ENCODE data around the gene PLSCR3. TPM values are rescaled to one million over a fixed set of nuclear protein-coding genes. Genes with fewer than 3 reads are reported as not detected.

PLSCR3 gene
- total and polyA plus RNA-seq, 7 donors, result 13.9 to 20.5 (median 16.2) TPM

- intact Hi-C loops (cut with DNase I), result loop anchor here (5.0 kb wide), 3 partner anchors 34 to 96 kb away; partner anchors contain the start of genes KCTD11 (in 1 of the 2) and TMEM95 (in 1 of the 2)
- Histone ChIP-seq H3K9me3 (no peaks in the 10 kb centered on the region), H3K36me3 (ENCODE audit: insufficient read depth in 1 of 2, low read depth in 1 of 2) (peaks cover 3 to 57% of the 10 kb centered on the region in 2 donors), H3K4me3 (no peak overlapping the region), H3K27me3 (ENCODE audit: insufficient read depth in 3 of 3, low read length in 2 of 3) (no peaks in the 10 kb centered on the region), H3K27ac (no peak overlapping the region), H3K4me1 (no peaks in the 10 kb centered on the region)
- DNase-seq (no peak), ATAC-seq (no peak)
- no peak for TF ChIP-seq CTCF (IDR thresholded peaks at IDR 0.05)
- 58 to 69% (median 59%) methylated on average over 2 of the region's 2 CpGs for WGBS, 3 donors
These were observed 3.0 kb downstream of the PLSCR3 start for GRCh38 chr17:7391307-7391706.

- Histone ChIP-seq H3K36me3 (ENCODE audit: insufficient read depth in 1 of 2, low read depth in 1 of 2) (peaks cover 3 to 57% of the 10 kb centered on the region in 2 donors), H3K9me3 (no peaks in the 10 kb centered on the region), H3K27me3 (ENCODE audit: insufficient read depth in 3 of 3, low read length in 2 of 3) (no peaks in the 10 kb centered on the region), H3K4me3 (no peak overlapping the region), H3K27ac (no peak overlapping the region), H3K4me1 (no peaks in the 10 kb centered on the region)
- ATAC-seq (no peak), DNase-seq (no peak)
- TF ChIP-seq CTCF (IDR thresholded peaks at IDR 0.05), result no peak
- intact Hi-C loops (cut with DNase I), result loop anchor here (5.0 kb wide), 3 partner anchors 33 to 97 kb away; partner anchors contain the start of genes KCTD11 (in 1 of the 2) and TMEM95 (in 1 of the 2)
- WGBS, 3 donors, result 77 to 82% (median 80%) methylated on average over 19 of the region's 19 CpGs
These were observed 4.1 kb downstream of the PLSCR3 start for GRCh38 chr17:7389924-7390910.

- Histone ChIP-seq H3K36me3 (ENCODE audit: insufficient read depth in 1 of 2, low read depth in 1 of 2) (peaks cover 3 to 64% of the 10 kb centered on the region in 2 donors), H3K4me3 (no peak overlapping the region), H3K27ac (no peak overlapping the region), H3K27me3 (ENCODE audit: insufficient read depth in 3 of 3, low read length in 2 of 3) (no peaks in the 10 kb centered on the region), H3K9me3 (no peaks in the 10 kb centered on the region), H3K4me1 (no peaks in the 10 kb centered on the region)
- DNase-seq (no peak), ATAC-seq (no peak)
- 94 to 96% (median 95%) methylated on average over 10 of the region's 10 CpGs for WGBS, 3 donors
- intact Hi-C loops (cut with DNase I), result no loop called here
- TF ChIP-seq CTCF (IDR thresholded peaks at IDR 0.05), result no peak
These were observed 5.5 kb downstream of the PLSCR3 start for GRCh38 chr17:7388856-7389255.

- WGBS, 3 donors, result 52 to 62% (median 53%) methylated on average over 21 to 23 of the region's 23 CpGs
- Histone ChIP-seq H3K4me3 (peak overlapping the region; percentile 52), H3K4me1 (peaks cover 24% of the 10 kb centered on the region), H3K27ac (no peak overlapping the region), H3K27me3 (ENCODE audit: insufficient read depth in 3 of 3, low read length in 2 of 3) (peaks cover 0 to 2% (median 0%) of the 10 kb centered on the region in 3 donors), H3K9me3 (no peaks in the 10 kb centered on the region), H3K36me3 (ENCODE audit: insufficient read depth in 1 of 2, low read depth in 1 of 2) (peaks cover 0 to 34% of the 10 kb centered on the region in 2 donors)
- intact Hi-C loops (cut with DNase I), result no loop called here
- no peak for DNase-seq
- TF ChIP-seq CTCF (IDR thresholded peaks at IDR 0.05), result no peak
- ATAC-seq, result peak in 1 of 4 donors; percentile 6
These were observed 9.7 kb downstream of the PLSCR3 start for GRCh38 chr17:7384489-7385081.
